Epithelial cell of esophagus (primary cell): ENCODE measurements around the gene CLDN14.

ENCODE experiments used
- DNase-seq: peaks from one replicate; pipeline ENCODE4 v3.0.0; 2010; ENCODE audit warnings: low read depth
- H3K4me3 ChIP-seq: 2 replicates; pipeline ENCODE4 v1.5.1; 2011; ENCODE audit warnings: mild to moderate bottlenecking, low read length, control low read depth
- CTCF ChIP-seq: IDR thresholded peaks from 2 replicates; pipeline ENCODE4 v1.5.1; 2011; ENCODE audit warnings: low read depth, mild to moderate bottlenecking, low read length, control low read depth, inconsistent platforms; ENCODE audit not compliant: insufficient read depth; ENCODE audit errors: missing control alignments

Gene CLDN14

GRCh38 chr21:36429947-36430546 lies 49.9 kb downstream of the CLDN14 start:
- peak overlapping the region; percentile 14 for H3K4me3 ChIP-seq
- DNase-seq = peak; percentile 100
- peak; percentile 33 for TF ChIP-seq CTCF

- H3K4me3 ChIP-seq = no peak overlapping the region
- TF ChIP-seq CTCF = no peak
- DNase-seq = no peak
Observed at GRCh38 chr21:36428761-36429432, 51.0 kb downstream of the CLDN14 start.

GRCh38 chr21:36427502-36427901 lies 52.4 kb downstream of the CLDN14 start:
- no peak for DNase-seq
- TF ChIP-seq CTCF = no peak
- H3K4me3 ChIP-seq = no peak overlapping the region

GRCh38 chr21:36425286-36425685 lies 54.6 kb downstream of the CLDN14 start:
- TF ChIP-seq CTCF = no peak
- no peak overlapping the region for H3K4me3 ChIP-seq
- DNase-seq = no peak

GRCh38 chr21:36424592-36424991 lies 55.3 kb downstream of the CLDN14 start:
- no peak for TF ChIP-seq CTCF
- H3K4me3 ChIP-seq = no peak overlapping the region
- no peak for DNase-seq

- no peak overlapping the region for H3K4me3 ChIP-seq
- no peak for DNase-seq
- no peak for TF ChIP-seq CTCF
Observed at GRCh38 chr21:36423771-36424433, 56.0 kb downstream of the CLDN14 start.
